ENCODE data around the gene TMEM150C.
"Not testable (repeated sequence)": the region's sequence is repeated elsewhere in the genome, so short reads cannot be mapped to it uniquely, and the experiment has no call there.

Gene TMEM150C

GRCh38 chr4:82577451-82577850 is 15.7 kb upstream of the TMEM150C start:
- DNase-seq (ENCODE audit: low read depth) = no peak
- TF ChIP-seq, protein P1, sequence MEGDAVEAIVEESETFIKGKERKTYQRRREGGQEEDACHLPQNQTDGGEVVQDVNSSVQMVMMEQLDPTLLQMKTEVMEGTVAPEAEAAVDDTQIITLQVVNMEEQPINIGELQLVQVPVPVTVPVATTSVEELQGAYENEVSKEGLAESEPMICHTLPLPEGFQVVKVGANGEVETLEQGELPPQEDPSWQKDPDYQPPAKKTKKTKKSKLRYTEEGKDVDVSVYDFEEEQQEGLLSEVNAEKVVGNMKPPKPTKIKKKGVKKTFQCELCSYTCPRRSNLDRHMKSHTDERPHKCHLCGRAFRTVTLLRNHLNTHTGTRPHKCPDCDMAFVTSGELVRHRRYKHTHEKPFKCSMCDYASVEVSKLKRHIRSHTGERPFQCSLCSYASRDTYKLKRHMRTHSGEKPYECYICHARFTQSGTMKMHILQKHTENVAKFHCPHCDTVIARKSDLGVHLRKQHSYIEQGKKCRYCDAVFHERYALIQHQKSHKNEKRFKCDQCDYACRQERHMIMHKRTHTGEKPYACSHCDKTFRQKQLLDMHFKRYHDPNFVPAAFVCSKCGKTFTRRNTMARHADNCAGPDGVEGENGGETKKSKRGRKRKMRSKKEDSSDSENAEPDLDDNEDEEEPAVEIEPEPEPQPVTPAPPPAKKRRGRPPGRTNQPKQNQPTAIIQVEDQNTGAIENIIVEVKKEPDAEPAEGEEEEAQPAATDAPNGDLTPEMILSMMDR (IDR thresholded peaks at IDR 0.05; ENCODE audit: control insufficient read depth, extremely low read depth, insufficient read depth) = no peak
- no peak overlapping the region for H3K4me3 ChIP-seq (ENCODE audit: low read depth, low read length)

DNA sequence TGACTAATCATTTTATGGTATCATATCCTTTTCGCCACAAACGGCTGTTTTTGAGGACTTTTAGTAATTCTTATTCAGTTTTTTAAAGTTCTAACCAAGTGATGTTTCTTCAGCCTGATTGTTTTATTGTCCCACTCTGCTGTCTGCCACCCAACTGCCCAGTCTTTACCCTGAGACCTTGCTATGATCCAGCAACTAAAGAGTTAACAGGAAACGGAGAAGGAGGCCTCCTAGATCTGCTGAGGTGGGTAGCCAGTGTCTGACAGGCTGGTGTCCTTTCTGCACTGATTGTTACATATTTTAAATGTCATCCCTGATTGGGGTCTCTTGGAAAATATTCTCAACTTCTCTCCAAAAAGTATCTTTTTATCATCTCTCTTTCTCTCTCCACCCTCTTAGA is 7.9 kb upstream of the TMEM150C start:
- no peak overlapping the region for H3K4me3 ChIP-seq (ENCODE audit: low read depth, low read length)
- TF ChIP-seq, protein P1 (IDR thresholded peaks at IDR 0.05; ENCODE audit: control insufficient read depth, extremely low read depth, insufficient read depth) = no peak
- DNase-seq (ENCODE audit: low read depth) = no peak

DNA sequence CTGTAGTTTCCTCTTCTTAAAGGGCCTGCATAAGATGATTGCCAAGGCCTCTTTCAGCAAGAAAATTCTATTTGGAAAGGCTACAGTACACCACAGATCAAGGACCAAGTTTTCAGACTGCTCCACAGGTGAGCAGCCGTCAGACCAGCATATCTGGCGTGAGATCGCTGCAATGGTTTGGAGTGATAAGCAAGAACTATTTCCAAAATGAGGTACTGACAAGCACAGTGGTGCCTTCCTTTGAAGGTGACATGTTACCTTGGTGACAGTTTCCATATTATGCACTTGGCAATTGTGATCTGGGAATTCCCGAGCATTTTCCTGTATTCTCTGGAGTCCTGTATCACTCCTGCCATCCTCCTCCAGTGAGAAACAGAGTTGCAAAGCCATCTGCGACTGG is 7.3 kb upstream of the TMEM150C start:
- DNase-seq (ENCODE audit: low read depth) = no peak
- H3K4me3 ChIP-seq (ENCODE audit: low read depth, low read length) = no peak overlapping the region
- TF ChIP-seq, protein P1 (IDR thresholded peaks at IDR 0.05; ENCODE audit: control insufficient read depth, extremely low read depth, insufficient read depth) = no peak

- DNase-seq (ENCODE audit: low read depth) = no peak
- TF ChIP-seq, protein P1 (IDR thresholded peaks at IDR 0.05; ENCODE audit: control insufficient read depth, extremely low read depth, insufficient read depth) = no peak
- H3K4me3 ChIP-seq (ENCODE audit: low read depth, low read length) = no peak overlapping the region
Observed at GRCh38 chr4:82567444-82567843, 5.7 kb upstream of the TMEM150C start.

DNA sequence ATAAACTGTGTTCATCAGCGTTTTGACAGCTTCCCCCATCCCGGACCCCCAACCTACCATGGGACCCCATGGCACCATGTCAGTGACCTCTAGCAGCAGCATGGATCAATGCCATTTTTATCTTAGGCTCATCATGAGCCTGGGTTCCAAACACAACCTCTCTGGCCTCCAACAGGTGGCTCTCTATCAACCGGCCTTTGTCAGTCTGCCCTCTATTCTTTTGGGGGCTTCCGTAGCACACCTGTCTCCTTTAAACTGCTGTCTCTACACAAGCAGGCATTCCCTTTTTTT is 721 bp upstream of the TMEM150C start:
- H3K4me3 ChIP-seq (ENCODE audit: low read depth, low read length) = no peak overlapping the region
- DNase-seq (ENCODE audit: low read depth) = no peak
- TF ChIP-seq, protein P1 (IDR thresholded peaks at IDR 0.05; ENCODE audit: control insufficient read depth, extremely low read depth, insufficient read depth) = no peak

- no peak for DNase-seq (ENCODE audit: low read depth)
- TF ChIP-seq, protein P1 (IDR thresholded peaks at IDR 0.05; ENCODE audit: control insufficient read depth, extremely low read depth, insufficient read depth) = no peak
- H3K4me3 ChIP-seq (ENCODE audit: low read depth, low read length) = no peak overlapping the region
Observed at GRCh38 chr4:82560853-82561785, 669 bp downstream of the TMEM150C start.

DNA sequence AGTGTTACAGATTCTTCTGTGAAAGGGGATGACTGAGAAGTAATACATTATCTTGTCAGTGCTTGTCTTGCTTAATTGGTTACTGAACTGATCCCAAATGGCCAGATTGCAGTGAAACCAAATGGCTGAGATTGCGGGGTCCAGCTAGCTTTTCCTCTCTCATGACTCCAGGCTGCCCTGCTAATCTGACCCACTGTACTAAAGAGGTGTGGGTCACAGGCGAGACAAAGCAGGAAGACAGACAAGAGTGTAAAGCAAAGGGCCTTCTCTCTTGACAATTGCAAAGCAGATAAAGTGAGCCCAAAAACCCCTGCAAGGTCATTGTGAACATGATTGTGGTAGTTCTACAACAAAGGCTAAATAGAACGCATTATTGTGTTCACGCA is 2.1 kb downstream of the TMEM150C start:
- H3K4me3 ChIP-seq (ENCODE audit: low read depth, low read length) = no peak overlapping the region
- TF ChIP-seq, protein P1 (IDR thresholded peaks at IDR 0.05; ENCODE audit: control insufficient read depth, extremely low read depth, insufficient read depth) = no peak
- no peak for DNase-seq (ENCODE audit: low read depth)

GRCh38 chr4:82559090-82559734 is 2.6 kb downstream of the TMEM150C start:
- H3K4me3 ChIP-seq (ENCODE audit: low read depth, low read length); DNase-seq (ENCODE audit: low read depth): not testable (repeated sequence)

Measured in LNCaP clone FGC (cell line).